ENCODE measurements around the gene EML6.

DNA sequence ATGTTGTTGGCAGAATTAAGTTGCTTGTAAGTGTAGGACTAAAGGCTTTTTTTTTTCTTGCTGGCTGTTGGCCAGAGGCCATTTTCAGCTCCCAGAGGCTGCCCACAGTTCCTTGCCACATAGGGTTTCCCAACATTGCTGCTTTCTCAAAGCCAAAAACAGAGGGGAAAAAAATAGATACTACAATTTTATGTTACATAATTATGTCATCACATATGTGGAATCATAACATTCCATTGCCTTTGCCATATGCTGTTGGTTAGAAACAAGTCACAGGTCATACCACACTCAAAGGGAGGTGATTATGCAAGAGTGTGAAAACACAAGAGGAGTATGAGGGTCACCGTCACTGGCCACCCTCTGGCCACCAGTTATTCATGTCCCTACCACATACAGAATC lies 172.3 kb downstream of the EML6 start:
- TF ChIP-seq POLR2A (IDR thresholded peaks at IDR 0.05; ENCODE audit: low read length) = no peak
- no peak for TF ChIP-seq GATA1 (IDR thresholded peaks at IDR 0.05; ENCODE audit: low read depth, low read length)
